ENCODE measurements around the gene IQGAP2.

DNA sequence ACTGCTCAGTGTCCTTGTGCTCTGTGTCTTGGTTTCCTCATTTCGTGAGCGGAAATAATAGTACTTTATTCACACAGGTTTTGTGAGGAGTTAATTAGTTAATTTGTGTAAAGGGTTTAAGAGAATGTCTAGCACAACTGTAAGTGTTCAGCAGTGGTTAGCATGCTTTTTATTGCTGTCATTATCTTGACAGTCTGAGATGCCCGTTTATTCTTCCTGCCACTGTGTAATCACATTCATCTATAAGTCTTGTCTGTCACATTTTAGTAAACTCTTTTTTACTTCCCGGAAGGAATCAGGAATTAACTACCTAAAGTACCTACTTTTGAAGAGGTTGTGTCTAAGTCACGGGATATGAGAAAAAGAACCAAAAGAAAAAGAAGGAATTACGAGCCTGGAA lies 38.0 kb downstream of the IQGAP2 start:
- TF ChIP-seq, protein P1, sequence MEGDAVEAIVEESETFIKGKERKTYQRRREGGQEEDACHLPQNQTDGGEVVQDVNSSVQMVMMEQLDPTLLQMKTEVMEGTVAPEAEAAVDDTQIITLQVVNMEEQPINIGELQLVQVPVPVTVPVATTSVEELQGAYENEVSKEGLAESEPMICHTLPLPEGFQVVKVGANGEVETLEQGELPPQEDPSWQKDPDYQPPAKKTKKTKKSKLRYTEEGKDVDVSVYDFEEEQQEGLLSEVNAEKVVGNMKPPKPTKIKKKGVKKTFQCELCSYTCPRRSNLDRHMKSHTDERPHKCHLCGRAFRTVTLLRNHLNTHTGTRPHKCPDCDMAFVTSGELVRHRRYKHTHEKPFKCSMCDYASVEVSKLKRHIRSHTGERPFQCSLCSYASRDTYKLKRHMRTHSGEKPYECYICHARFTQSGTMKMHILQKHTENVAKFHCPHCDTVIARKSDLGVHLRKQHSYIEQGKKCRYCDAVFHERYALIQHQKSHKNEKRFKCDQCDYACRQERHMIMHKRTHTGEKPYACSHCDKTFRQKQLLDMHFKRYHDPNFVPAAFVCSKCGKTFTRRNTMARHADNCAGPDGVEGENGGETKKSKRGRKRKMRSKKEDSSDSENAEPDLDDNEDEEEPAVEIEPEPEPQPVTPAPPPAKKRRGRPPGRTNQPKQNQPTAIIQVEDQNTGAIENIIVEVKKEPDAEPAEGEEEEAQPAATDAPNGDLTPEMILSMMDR (IDR thresholded peaks at IDR 0.05), result no peak
- no peak for TF ChIP-seq EZH2 (IDR thresholded peaks at IDR 0.05; ENCODE audit: borderline replicate concordance, insufficient read depth, low read depth, low read length, poor library complexity, severe bottlenecking)
